C4-2B (cell line): ENCODE results near the gene BHLHE23.

Source experiments
- ZFX ChIP-seq: fragments of 450-650 bp; IDR thresholded peaks from 2 replicates; pipeline ENCODE4 v1.6.1; 2017
- TF ChIP-seq, protein P1 (sequence below): fragments of 450-650 bp; conservative IDR thresholded peaks from 2 replicates; pipeline ENCODE4 v1.5.1; 2017; ENCODE audit warnings: mild to moderate bottlenecking

DNA sequence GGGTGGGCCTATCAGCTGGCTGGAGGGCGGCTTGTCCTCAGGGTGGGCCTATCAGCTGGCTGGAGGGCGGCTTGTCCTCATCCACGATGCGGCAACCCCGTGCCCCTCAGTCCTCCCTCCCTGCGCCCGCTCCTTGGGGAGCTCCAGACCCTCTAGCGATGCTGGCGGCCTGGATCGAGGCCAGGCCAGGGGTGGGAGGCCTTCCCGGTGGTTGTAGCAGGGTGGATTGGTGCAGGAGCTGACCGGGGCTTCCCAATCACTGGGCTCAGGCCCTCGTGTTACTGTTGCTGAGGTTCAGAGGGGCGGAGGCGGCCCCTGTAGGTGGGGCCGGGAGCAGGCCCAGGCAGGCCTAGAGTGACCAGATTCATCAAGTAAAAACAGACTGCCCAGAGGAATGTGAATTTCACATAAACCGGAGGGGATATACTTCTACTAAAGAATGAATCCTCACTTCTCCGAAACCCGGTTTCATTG is 45.4 kb downstream of the BHLHE23 start:
- TF ChIP-seq, protein P1, sequence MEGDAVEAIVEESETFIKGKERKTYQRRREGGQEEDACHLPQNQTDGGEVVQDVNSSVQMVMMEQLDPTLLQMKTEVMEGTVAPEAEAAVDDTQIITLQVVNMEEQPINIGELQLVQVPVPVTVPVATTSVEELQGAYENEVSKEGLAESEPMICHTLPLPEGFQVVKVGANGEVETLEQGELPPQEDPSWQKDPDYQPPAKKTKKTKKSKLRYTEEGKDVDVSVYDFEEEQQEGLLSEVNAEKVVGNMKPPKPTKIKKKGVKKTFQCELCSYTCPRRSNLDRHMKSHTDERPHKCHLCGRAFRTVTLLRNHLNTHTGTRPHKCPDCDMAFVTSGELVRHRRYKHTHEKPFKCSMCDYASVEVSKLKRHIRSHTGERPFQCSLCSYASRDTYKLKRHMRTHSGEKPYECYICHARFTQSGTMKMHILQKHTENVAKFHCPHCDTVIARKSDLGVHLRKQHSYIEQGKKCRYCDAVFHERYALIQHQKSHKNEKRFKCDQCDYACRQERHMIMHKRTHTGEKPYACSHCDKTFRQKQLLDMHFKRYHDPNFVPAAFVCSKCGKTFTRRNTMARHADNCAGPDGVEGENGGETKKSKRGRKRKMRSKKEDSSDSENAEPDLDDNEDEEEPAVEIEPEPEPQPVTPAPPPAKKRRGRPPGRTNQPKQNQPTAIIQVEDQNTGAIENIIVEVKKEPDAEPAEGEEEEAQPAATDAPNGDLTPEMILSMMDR: no peak
- TF ChIP-seq ZFX: no peak
